Measurements from ENCODE around the gene TFR2. TPM values are rescaled to one million over a fixed set of nuclear protein-coding genes. Genes with fewer than 3 reads are reported as not detected.

Gene TFR2
- total RNA-seq, 2 experiments from 2014 or later = 10.9 to 11.1 TPM

GRCh38 chr7:100572281-100572948 lies 68.9 kb downstream of the TFR2 start:
- peaks cover 5% of the 10 kb centered on the region for H3K36me3 Mint-ChIP-seq
- no peak for DNase-seq
- no peaks in the 10 kb centered on the region for H3K27me3 Mint-ChIP-seq
- no peak overlapping the region for H3K4me3 Mint-ChIP-seq
- peaks cover 30% of the 10 kb centered on the region for H3K4me1 Mint-ChIP-seq
- no peaks in the 10 kb centered on the region for H3K9me3 Mint-ChIP-seq
- peak overlapping the region; percentile 38 for H3K27ac Mint-ChIP-seq

GRCh38 chr7:100571829-100572116 lies 69.6 kb downstream of the TFR2 start:
- no peak for DNase-seq
- Mint-ChIP-seq H3K27ac (peak overlapping the region; percentile 38), H3K4me1 (peaks cover 33% of the 10 kb centered on the region), H3K9me3 (no peaks in the 10 kb centered on the region), H3K36me3 (peaks cover 5% of the 10 kb centered on the region), H3K27me3 (no peaks in the 10 kb centered on the region), H3K4me3 (no peak overlapping the region)

GRCh38 chr7:100570954-100571828 lies 70.2 kb downstream of the TFR2 start:
- Mint-ChIP-seq H3K4me3 (no peak overlapping the region), H3K4me1 (peaks cover 33% of the 10 kb centered on the region), H3K27ac (no peak overlapping the region), H3K36me3 (peaks cover 2% of the 10 kb centered on the region), H3K27me3 (no peaks in the 10 kb centered on the region), H3K9me3 (no peaks in the 10 kb centered on the region)
- DNase-seq = no peak

Other genes starting within 250 kb of the TFR2 start
- 1 to 10 TPM; 2.9 to 3.0 TPM for gene ZCWPW1, start 212.8 kb downstream of the TFR2 start, total RNA-seq
- gene MEPCE, start 211.7 kb downstream of the TFR2 start, total RNA-seq = 10 to 100 TPM; 60.1 to 65.4 TPM
- gene PPP1R35, start 205.1 kb downstream of the TFR2 start, total RNA-seq = 10 to 100 TPM; 45.7 to 46.4 TPM
- 1 to 10 TPM; 1.0 to 1.5 TPM for gene SPACDR, start 177.3 kb downstream of the TFR2 start, total RNA-seq
- 10 to 100 TPM; 81.4 to 83.7 TPM for gene TSC22D4, start 162.3 kb downstream of the TFR2 start, total RNA-seq
- gene NYAP1, start 157.6 kb downstream of the TFR2 start, total RNA-seq = under 1 TPM; 0.29 to 0.34 TPM
- gene AGFG2, start 102.3 kb downstream of the TFR2 start, total RNA-seq = 10 to 100 TPM; 52.4 to 55.4 TPM
- gene SAP25, start 67.7 kb downstream of the TFR2 start, total RNA-seq = 1 to 10 TPM; 4.4 to 6.0 TPM
- 10 to 100 TPM; 65.6 to 68.1 TPM for gene LRCH4, start 55.4 kb downstream of the TFR2 start, total RNA-seq
- under 1 TPM; 0.54 to 0.80 TPM for gene FBXO24, start 55.2 kb downstream of the TFR2 start, total RNA-seq
- 1 to 10 TPM; 4.0 TPM for gene PCOLCE, start 39.2 kb downstream of the TFR2 start, total RNA-seq
- gene MOSPD3, start 29.0 kb downstream of the TFR2 start, total RNA-seq = 10 to 100 TPM in 1 of 2 experiments, 1 to 10 TPM in 1; 9.7 to 10.0 TPM
- gene ACTL6B, start 14.9 kb upstream of the TFR2 start, total RNA-seq = not detected
- 100 to 1,000 TPM; 200 to 202 TPM for gene GNB2, start 32.2 kb upstream of the TFR2 start, total RNA-seq
- gene GIGYF1, start 52.7 kb upstream of the TFR2 start, total RNA-seq = 10 to 100 TPM; 41.9 to 45.2 TPM
- 10 to 100 TPM; 84.5 to 85.6 TPM for gene POP7, start 64.6 kb upstream of the TFR2 start, total RNA-seq
- not detected for gene EPO, start 78.9 kb upstream of the TFR2 start, total RNA-seq
- gene ZAN, start 92.0 kb upstream of the TFR2 start, total RNA-seq = not detected
- 1 to 10 TPM; 2.5 to 2.9 TPM for gene EPHB4, start 186.0 kb upstream of the TFR2 start, total RNA-seq
- 10 to 100 TPM; 13.4 to 14.6 TPM for gene SLC12A9, start 211.2 kb upstream of the TFR2 start, total RNA-seq
- 10 to 100 TPM; 44.2 to 45.1 TPM for gene TRIP6, start 225.8 kb upstream of the TFR2 start, total RNA-seq
- gene SRRT, start 233.6 kb upstream of the TFR2 start, total RNA-seq = 100 to 1,000 TPM; 296 to 297 TPM
- 1 to 10 TPM; 1.7 to 2.3 TPM for gene UFSP1, start 248.2 kb upstream of the TFR2 start, total RNA-seq

Data from activated naive CD8-positive, alpha-beta T cell treated with anti-CD3 and anti-CD28 coated beads for 36 hours (primary cell).